HG03342 (cell line): ENCODE data around the gene LAMB1.

Experiments
- ATAC-seq: cut with Tn5 transposase; IDR thresholded peaks from one replicate; pipeline ENCODE4 v1.9.1; 2021; ENCODE audit warnings: mild to moderate bottlenecking, moderate library complexity; ENCODE audit not compliant: unreplicated experiment

LAMB1 gene

DNA sequence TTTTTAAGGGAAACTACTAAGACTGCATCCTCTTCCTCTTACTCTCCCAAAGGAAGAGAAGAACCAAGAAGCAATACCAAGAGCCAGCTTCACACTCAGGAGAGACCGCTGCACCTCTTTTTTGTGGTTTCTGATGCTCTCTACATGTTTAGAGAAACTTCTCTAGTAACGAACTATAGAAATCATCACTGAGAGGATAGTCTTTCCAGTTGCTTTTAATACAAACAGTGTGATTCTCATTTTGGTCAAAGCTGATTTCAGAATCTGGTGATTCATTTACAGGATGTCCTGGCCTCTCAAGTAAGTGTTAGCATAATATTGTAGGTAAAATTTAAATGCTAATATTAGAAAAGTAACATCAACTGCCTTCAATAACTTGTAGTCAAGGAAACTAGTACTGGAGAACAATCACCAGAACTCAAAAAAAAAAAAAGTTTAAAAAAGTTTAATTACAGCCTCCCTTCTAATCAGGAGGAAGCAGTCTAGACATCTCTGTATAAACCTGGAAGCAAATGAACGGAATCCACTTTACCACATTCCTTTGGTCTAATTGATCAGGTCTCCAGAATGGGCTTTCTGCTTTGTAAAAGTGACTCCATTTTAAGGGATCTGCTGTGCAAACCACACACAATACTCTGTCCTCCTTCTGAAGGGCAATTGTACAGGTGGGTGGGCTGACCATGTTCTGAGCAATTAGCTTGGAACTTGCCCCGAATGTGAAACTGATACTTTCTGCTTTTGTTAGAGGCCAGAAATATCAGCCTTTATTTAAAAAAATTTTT lies 3.0 kb downstream of the LAMB1 start:
- ATAC-seq = no peak

DNA sequence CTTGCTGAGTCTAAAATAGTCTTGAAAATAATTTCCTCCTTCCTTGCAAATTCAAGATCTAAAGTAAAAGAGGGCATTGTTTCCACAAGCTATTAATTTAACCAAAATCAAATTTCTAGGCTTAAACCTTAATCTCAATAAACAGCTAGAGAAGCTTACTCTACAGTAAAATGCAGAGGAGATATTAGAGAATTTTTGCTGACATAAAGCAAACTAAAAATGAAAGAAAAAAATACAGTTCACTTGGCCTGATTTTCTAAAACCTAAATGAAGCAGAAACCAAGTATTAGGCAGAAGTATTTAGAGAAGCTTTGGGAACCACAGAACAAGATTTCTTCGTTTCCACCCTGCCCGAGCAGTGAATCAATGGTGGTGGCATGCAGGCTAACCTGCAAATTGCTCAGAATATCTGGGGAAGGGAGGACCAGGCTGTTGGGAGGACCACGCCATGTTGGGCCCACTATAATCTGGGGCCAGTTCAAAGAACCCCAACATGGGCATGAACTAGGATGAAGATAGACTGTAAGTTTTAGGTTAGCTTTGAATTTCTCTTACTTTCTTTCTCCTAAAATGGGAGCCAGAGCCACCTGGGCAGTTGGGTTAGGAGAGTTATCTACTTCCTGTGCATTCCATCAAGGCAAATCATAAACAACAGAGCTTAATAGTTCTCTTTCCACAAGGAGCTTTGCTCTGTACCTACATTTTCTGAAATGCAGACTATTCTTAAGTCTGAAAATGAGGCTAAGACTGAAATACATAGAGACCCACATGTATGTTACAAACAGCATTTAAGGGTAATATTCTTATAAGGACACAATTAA lies 4.1 kb downstream of the LAMB1 start:
- no peak for ATAC-seq

DNA sequence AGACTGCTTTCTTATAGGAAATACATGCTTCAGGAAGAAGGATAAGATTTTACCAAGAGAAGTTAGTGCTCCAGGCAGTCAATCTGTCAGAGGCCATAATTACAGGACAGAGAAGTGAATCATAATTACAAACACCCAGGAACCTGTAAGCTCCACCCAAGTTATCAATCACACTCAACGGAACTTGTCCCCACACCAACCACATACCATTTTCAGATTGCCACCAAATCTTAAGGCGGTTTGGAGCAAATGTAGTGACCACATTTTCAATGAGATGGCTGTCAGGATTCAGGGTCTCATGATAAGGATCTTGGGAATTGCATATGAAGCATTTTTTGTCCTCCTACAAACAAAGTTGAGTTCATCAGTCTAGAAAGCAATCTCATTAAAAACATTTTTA lies 4.8 kb downstream of the LAMB1 start:
- ATAC-seq = no peak

DNA sequence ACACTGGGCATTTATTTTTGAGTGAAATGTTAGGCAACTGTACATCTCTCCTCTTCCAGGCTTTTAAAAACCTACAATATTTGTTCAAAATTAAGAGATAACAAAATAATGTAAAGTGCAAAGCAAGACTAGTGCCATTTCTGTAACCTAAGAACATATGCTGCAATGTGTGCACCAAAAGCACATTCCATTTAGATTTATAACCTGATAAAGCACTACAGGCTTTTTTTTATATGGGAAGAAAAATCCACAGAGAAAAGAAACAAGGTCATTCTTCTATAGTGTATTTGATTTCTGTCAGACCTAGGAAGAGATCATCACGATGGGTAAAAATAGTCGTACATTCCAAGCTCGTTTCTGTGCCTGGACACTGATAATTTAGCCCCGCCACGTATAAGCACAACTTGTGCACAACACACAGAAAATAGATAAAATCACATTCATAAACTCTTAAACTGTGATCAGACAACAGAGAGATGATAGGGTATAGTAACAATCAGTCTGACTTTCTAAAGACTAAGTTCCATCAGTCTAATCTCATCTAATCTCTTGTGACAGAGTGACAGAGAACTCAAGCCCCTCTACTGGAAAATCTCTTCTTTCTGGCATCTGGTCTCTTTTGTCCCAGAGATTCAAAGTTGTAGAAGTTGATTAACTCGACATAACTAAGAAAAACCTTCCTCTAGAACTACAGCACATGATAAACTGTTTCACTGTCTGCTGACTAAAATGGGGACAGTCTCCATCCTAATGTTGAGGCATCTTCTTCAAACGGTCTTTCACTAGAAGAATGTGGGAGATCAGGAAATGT lies 6.7 kb downstream of the LAMB1 start:
- ATAC-seq = no peak

DNA sequence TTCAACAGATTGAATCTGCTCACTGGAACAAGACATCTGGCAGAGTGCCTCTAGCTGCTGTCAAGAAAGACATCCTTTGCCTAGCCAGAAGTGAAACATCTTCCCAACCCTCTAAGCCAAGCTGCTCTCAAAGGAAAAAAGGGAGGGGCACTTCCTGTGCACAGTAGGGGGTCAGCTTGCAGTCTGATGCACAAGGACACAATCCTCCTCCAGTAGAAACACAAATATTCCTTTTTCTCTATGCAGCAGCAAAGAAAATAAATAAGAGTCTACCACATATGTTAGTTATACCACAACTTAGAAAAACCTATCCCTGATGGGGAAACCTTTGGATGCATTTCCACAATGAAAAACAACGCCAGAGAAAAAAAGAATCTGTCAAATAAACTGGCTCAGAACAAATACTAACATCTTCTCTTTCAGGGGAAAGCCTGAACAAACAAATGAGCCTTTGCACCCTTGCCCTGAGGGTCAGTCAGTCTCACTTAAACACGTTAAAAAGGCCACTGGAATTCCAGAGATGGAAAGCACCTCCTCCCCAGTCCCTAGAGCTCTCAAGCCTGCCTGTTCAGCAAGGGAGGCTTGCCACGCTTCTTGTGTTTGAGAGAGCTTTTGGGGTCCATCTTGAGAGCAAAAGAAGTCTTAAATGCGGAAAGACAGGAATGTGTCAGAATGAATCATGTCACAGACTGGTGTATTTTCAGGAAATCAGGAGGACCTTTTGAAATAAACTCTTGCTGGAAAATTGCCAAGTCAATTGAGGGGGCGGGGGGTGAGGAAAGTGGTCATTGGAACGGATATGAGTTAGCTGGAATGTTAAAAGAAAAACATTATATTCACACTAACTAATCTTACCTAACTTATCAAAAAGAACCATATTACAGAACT lies 7.5 kb downstream of the LAMB1 start:
- ATAC-seq = no peak

DNA sequence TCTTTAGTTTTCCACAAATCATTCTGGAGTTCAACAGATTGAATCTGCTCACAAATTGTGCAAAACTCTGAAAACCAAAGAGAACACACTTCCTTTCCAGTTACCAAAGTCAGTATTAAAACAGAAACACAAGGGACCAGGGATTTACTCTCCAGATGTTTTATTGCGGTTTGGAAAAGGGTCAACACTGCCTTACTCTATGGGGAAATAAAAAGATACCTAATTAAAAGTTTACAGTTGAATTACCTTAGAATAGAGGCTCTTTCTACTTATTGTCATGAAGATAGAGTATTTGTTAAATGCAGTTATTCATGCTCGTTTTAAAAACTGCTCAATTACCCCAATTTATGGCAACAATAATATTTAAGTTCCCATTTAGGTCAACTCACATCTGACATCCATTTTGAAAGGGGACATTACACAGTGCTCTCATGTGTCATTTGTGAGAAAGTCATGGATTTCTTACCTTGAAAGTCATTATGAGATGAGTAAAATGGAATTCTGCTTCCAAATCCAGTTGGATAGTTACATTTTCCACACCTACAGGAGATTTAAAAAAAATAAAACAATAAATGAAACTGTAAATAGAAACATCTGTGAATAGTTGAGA lies 8.4 kb downstream of the LAMB1 start:
- no peak for ATAC-seq

DNA sequence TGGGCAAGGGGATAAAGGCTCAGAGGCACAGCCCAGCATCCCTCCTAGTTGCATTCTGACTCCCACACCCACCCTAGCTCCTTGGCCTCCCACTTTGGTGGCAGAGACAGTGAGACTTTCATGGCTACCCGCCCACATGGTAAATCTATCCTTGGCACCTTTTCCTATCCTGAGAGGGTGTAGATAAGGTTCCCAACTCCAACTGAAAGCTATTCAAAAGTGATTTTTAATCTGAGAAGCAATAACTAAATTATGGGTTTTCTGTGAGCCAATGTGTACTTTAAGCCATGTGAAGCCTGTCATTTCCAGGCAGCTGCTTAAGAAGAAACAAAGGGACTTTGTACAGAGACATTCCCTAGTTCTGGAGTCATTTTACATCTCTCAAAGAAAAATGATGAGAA lies 9.1 kb downstream of the LAMB1 start:
- ATAC-seq = no peak

DNA sequence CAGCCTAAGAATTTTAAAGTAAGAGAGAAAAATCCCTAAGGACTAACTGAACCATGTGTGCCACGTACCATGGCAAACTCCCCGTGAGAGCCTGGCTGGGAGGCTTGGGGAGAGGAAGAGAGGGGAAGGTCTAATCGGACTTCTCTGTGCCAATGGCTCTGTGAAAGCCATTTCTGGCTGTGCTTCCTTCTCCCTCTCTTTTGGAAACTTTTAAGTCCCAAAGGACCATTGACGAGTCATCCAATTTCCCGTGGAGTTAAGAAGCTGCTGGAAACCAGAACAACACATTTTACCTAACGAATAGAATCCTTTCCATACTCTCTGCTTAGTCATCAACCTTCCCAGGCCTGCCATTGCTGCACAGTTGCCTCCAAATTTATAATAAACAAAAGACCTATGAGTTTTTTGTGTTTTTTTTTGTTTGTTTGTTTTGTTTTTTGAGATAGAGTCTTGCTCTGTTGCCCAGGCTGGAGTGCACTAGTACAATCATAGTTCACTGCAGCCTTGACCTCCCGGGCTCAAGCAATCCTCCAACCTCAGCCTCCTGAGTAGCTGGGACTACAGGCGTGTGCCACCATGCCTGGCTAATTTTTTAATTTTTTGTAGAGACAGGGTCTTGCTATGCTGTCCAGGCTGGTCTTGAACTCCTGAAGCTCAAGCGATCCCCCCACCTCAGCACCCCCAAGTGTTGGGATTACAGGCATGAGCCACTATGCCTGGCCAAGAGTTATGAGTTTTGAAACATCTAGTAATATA lies 13.2 kb downstream of the LAMB1 start:
- ATAC-seq = no peak

DNA sequence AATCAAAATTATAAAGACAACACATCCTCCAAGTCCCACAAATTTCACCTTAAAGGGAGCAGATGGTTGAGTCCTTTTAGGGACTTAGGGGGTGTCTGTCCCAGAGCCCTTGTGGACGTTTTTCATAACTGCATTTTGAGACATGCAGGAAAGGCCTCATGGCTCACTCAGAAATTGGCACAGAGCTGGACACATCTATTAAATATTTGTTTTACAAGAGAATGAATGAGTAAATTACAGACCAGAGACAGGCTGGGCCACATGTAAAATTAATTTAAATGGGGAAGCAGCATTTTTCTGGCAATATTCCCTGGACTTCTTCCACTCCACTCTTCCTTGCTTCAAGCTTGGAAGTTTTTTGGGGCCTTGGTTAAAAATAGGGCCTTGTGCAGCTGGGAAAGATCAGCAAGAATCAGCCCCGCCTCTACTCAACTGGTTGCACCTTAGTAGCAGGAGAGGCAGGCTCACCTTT lies 20.0 kb downstream of the LAMB1 start:
- ATAC-seq = no peak

DNA sequence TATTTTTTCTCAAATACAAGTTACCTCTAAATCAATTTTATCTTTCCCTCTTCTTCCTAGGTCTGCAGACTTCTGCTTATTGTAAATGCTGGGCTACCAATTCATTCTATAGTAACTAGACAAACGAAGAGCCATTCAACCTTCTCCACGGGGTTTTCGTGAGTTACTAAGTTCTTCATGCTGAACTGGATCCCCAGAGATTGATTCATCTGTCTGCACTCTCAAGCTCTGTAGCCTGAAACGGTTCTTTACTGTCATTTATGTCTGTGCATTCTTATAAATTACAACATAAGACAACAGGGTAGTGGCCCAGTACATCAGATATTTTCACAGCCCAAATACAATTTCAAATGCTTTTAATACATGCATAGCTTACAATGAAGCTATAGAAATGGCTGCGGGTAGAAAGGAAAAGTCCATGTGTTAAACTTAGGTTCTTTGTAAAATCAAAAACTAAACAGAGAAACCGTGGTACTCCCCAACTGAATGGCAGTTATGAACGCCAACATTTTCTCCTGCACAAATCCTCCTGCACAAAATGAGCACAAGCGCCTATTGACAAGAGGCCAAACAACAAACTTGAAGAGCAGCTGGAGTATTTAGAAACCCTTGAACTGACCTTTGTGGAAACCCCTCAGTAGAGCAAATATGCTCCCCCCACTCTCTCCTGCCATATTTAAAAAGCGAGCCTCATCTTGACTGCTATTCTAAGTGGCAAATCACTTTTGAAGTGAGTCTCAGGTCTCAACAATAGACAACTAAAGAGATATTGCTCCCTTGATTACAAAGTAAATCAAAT lies 20.7 kb downstream of the LAMB1 start:
- ATAC-seq = no peak

DNA sequence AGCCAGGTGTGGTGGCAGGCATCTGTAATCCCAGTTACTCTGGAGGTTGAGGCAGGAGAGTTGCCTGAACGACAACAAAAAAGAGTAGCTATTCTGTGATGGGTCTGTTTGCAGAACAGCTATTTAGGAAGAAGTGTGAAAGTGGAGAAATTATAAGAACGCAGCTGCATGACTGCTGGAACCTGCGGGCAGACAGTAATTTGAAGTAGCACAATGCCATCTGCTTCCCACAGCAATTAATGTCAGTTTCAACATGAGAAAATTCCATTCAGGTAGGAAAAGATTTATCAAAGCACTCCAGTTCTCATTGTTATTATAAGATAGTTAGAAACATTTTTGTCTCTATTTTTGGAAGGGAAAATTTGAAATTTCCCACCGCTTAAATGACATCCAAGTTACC lies 21.5 kb downstream of the LAMB1 start:
- ATAC-seq = no peak

DNA sequence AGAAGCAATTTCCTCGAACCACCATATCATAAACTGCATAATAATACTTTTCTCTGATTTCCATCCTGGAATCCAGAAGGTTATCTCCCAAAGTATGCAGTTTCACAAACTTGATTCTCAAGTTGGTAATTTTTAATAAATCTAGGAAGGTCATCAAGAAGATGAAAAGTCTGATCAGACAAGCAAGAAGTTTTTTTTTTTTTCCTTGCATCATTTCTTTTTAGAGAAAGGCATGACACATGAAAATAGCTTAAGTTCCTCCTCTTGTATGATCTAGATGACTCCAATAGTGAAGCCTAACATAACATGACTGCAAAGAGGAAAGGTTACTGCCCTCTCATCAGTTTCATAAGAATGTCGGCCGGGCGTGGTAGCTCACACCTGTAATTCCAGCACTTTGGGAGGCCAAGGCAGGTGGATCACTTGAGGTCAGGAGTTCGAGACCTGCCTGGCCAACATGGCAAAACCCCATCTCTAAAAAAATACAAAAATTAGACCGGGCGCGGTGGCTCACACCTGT lies 22.2 kb downstream of the LAMB1 start:
- ATAC-seq = no peak

DNA sequence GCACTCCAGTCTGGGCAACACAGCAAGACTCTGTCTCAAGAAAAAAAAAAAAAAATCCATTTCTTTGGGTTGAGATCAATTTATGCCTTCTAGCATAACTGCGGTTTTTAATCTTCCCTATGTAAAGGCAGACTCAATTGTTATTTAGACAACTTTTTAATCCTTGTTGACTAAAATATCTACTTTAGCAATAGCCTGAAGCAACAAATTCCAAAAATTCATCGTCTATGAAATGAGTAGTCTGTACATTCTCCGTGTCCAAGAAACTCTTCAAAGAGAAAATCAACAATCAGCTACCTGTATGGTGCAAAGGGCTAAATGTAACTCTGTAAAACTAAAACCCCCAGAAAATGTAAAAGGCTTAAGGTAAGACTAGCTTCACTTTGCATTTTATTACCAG lies 22.8 kb downstream of the LAMB1 start:
- no peak for ATAC-seq

DNA sequence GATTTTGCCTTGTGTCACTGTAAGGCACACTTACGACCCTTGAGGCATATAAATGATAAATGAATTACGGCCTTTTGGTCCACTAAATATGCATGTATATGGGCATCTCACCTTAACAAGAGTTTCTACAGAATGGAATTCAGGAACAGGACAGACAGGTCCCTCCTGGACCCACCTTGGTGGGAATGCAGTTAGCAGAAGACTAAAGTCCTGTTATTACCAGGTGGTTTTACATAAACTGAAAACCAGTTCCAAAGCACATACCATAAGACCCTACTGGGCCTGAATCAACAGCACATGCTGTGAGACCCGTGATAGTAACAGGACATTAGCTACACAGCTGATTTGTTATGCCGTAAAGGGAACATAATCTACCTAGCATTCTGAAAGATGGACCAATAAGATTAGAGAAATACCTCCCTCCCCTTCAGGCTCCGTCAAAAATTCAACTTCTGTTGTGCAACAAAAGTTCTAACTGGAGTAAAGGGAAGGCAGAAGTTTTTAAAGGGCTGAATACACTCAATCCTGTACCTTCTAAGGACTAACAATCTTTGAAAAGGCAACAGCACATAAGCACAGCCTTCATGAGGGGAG lies 24.0 kb downstream of the LAMB1 start:
- no peak for ATAC-seq

DNA sequence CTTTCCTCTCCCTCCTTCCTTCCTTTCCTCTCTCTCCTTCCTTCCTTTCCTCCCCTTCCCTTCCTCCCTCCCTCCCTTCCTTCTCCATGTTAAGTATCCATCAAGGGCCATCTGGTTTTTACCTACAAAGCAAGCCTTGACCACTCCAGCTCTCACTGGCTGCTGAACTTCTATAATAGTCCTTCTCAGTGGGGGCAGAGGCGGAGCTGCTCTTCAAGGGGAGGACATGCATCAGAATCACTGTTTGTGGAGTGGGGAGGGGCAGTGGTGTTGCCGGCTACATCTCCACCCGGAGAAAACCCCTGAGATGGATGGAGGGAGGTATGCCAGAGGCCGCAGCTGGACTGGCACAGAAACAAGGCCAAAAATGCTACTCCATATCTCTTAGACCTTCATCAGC lies 25.9 kb downstream of the LAMB1 start:
- ATAC-seq = no peak

DNA sequence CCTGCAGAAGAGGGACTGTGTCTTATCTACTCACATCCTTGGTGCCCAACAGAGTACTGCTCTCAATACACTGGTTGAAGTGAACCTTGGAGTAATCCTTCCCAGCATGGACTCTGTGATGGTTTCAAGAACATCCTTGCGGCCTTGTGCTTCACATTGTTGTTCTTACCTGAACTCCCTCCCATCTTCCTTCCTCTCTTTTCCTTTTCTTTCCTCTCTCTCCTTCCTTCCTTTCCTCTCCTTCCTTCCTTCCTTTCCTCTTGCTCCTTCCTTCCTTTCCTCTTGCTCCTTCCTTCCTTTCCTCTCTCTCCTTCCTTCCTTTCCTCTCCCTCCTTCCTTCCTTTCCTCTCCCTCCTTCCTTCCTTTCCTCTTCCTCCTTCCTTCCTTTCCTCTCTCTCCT lies 26.3 kb downstream of the LAMB1 start:
- ATAC-seq = no peak

DNA sequence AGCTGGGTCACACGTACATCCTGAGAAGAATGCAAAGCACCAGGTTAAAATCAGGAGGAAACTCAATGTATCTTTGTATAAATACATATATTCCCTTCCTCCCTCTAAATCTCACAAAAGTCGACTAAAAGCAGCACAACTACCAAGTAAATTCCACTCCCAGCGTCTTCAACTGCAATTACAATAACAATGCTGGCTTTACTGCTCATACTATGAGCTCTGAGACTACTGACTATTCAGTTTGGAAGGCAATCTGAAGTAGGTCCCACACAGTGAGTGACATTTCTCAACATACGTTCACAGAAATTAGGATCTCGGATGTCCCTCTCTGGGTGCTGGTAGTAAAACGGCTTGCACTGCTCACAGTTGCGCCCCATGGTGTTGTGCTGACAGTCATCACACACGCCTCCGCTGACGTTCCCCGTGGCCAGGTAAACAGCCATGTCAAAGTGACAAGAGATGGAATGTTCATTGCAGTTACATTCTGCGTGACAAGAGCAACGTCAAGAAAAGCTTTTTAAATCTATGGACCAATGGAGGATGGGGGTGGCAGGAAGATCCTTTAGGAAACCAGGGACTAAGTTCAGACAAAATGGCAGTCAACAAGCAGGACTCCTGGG lies 27.5 kb downstream of the LAMB1 start:
- ATAC-seq = no peak
